ENCODE results near the gene TRIM44. TPM values are rescaled to one million over a fixed set of nuclear protein-coding genes. Genes with fewer than 3 reads are reported as not detected.

The TRIM44 gene
- total and polyA plus RNA-seq, 5 donors from 2014 or later = 9.4 to 32.8 (median 22.2) TPM

DNA sequence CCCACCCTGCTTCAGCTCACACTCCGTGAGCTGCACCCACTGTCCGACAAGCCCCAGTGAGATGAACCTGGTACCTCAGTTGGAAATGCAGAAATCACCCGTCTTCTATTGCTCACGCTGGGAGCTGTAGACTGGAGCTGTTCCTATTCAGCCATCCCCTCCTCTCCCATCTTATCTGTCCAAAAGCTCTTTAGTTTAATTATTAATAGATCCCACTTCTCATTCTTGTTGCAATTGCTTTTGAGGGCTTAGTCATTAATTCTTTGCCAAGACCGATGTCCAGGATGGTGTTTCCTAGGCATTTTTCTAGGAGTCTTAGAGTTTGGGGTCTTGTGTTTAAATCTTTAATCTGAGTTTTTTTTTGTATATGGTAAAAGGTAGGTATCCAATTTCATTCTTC, 116.8 kb downstream of the TRIM44 start:
- ATAC-seq (ENCODE audit: low read depth in 2 of 2) = no peak

GRCh38 chr11:35780951-35781860, 118.6 kb downstream of the TRIM44 start:
- Mint-ChIP-seq H3K36me3 (peaks cover 7% of the 10 kb centered on the region), H3K9me3 (peaks cover 0 to 8% (median 3%) of the 10 kb centered on the region in 7 donors), H3K27ac (no peak overlapping the region), H3K4me3 (no peak overlapping the region), H3K4me1 (peaks cover 7 to 58% (median 24%) of the 10 kb centered on the region in 4 donors), H3K27me3 (no peaks in the 10 kb centered on the region)
- Histone ChIP-seq H3K4me1 (ENCODE audit: control insufficient read depth, insufficient read depth, low read length, poor library complexity, severe bottlenecking) (no peaks in the 10 kb centered on the region), H3K27ac (ENCODE audit: insufficient read depth, low read length, poor library complexity, severe bottlenecking) (no peak overlapping the region), H3K4me3 (ENCODE audit: low read depth, low read length) (no peak overlapping the region), H3K27me3 (ENCODE audit: control insufficient read depth, insufficient read depth, low read length) (no peaks in the 10 kb centered on the region), H3K36me3 (ENCODE audit: control insufficient read depth, insufficient read depth, low read length) (no peaks in the 10 kb centered on the region), H3K9me3 (ENCODE audit: control insufficient read depth in 2 of 2, low read length in 2 of 2) (no peaks in the 10 kb centered on the region)
- ATAC-seq (ENCODE audit: low read depth in 2 of 2) (no peak), DNase-seq (no peak)

More for the DNA sequence above, 116.8 kb downstream of the TRIM44 start:
- Histone ChIP-seq H3K9me3 (ENCODE audit: control insufficient read depth in 2 of 2, low read length in 2 of 2) (no peaks in the 10 kb centered on the region), H3K36me3 (ENCODE audit: control insufficient read depth, insufficient read depth, low read length) (no peaks in the 10 kb centered on the region), H3K4me1 (ENCODE audit: control insufficient read depth, insufficient read depth, low read length, poor library complexity, severe bottlenecking) (no peaks in the 10 kb centered on the region), H3K27me3 (ENCODE audit: control insufficient read depth, insufficient read depth, low read length) (no peaks in the 10 kb centered on the region), H3K27ac (ENCODE audit: insufficient read depth, low read length, poor library complexity, severe bottlenecking) (no peak overlapping the region), H3K4me3 (ENCODE audit: low read depth, low read length) (no peak overlapping the region)
- Mint-ChIP-seq H3K4me3 (peak overlapping the region in 1 of 4 donors; percentile 25), H3K4me1 (peaks cover 0 to 49% (median 14%) of the 10 kb centered on the region in 4 donors), H3K9me3 (peaks cover 0 to 21% (median 5%) of the 10 kb centered on the region in 7 donors), H3K27me3 (no peaks in the 10 kb centered on the region), H3K27ac (no peak overlapping the region), H3K36me3 (peaks cover 7% of the 10 kb centered on the region)
- DNase-seq = no peak

GRCh38 chr11:35781861-35782470, 119.4 kb downstream of the TRIM44 start:
- Histone ChIP-seq H3K9me3 (ENCODE audit: control insufficient read depth in 2 of 2, low read length in 2 of 2) (no peaks in the 10 kb centered on the region), H3K27ac (ENCODE audit: insufficient read depth, low read length, poor library complexity, severe bottlenecking) (no peak overlapping the region), H3K4me1 (ENCODE audit: control insufficient read depth, insufficient read depth, low read length, poor library complexity, severe bottlenecking) (no peaks in the 10 kb centered on the region), H3K4me3 (ENCODE audit: low read depth, low read length) (no peak overlapping the region), H3K36me3 (ENCODE audit: control insufficient read depth, insufficient read depth, low read length) (no peaks in the 10 kb centered on the region), H3K27me3 (ENCODE audit: control insufficient read depth, insufficient read depth, low read length) (no peaks in the 10 kb centered on the region)
- H3K27me3 Mint-ChIP-seq = no peaks in the 10 kb centered on the region
- no peak overlapping the region for H3K27ac Mint-ChIP-seq
- H3K4me1 Mint-ChIP-seq = peaks cover 7 to 63% (median 26%) of the 10 kb centered on the region in 4 donors
- ATAC-seq (ENCODE audit: low read depth in 2 of 2) (no peak), DNase-seq (no peak)
- no peak overlapping the region for H3K4me3 Mint-ChIP-seq
- H3K9me3 Mint-ChIP-seq = peaks cover 0 to 6% (median 2%) of the 10 kb centered on the region in 7 donors
- H3K36me3 Mint-ChIP-seq = peaks cover 7% of the 10 kb centered on the region

DNA sequence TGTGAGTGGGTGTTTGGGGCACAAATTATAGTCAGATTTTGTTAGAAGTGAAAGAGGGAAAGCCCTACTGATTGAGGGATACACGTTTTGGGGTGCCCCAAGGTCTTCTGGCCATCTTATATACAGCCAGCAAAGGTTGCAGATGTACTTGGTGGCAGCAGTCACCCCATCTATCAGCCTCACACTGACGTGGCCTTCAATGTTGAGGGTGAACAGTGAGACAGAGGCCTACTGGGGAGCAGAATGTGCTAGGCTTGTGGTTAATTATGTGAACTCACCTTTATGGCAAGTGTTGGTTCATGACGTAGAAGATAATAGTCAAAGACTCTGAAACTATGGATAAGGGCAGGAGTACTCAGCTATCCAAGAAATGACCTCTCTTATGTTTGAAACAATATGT, 121.2 kb downstream of the TRIM44 start:
- H3K27ac Mint-ChIP-seq = peak overlapping the region in 2 of 3 donors; percentile 7 to 26
- ATAC-seq (ENCODE audit: low read depth in 2 of 2) = no peak
- no peaks in the 10 kb centered on the region for H3K27me3 Mint-ChIP-seq
- H3K36me3 ChIP-seq (ENCODE audit: control insufficient read depth, insufficient read depth, low read length) = no peaks in the 10 kb centered on the region
- no peak overlapping the region for H3K4me3 Mint-ChIP-seq
- H3K9me3 ChIP-seq (ENCODE audit: control insufficient read depth in 2 of 2, low read length in 2 of 2) = no peaks in the 10 kb centered on the region
- H3K4me1 Mint-ChIP-seq = peaks cover 7 to 66% (median 27%) of the 10 kb centered on the region in 4 donors
- no peak for DNase-seq
- H3K36me3 Mint-ChIP-seq = no peaks in the 10 kb centered on the region
- H3K4me1 ChIP-seq (ENCODE audit: control insufficient read depth, insufficient read depth, low read length, poor library complexity, severe bottlenecking) = no peaks in the 10 kb centered on the region
- peaks cover 0 to 1% (median 0%) of the 10 kb centered on the region in 7 donors for H3K9me3 Mint-ChIP-seq
- no peaks in the 10 kb centered on the region for H3K27me3 ChIP-seq (ENCODE audit: control insufficient read depth, insufficient read depth, low read length)
- H3K4me3 ChIP-seq (ENCODE audit: low read depth, low read length) = no peak overlapping the region
- no peak overlapping the region for H3K27ac ChIP-seq (ENCODE audit: insufficient read depth, low read length, poor library complexity, severe bottlenecking)

GRCh38 chr11:35784699-35785098, 122.1 kb downstream of the TRIM44 start:
- ATAC-seq (ENCODE audit: low read depth in 2 of 2) (no peak), DNase-seq (peak in 1 of 3 donors; percentile 6)
- Mint-ChIP-seq H3K9me3 (no peaks in the 10 kb centered on the region), H3K4me3 (no peak overlapping the region), H3K4me1 (peaks cover 7 to 68% (median 27%) of the 10 kb centered on the region in 4 donors), H3K27me3 (no peaks in the 10 kb centered on the region), H3K36me3 (no peaks in the 10 kb centered on the region), H3K27ac (peak overlapping the region in 1 of 3 donors; percentile 20)
- Histone ChIP-seq H3K27ac (ENCODE audit: insufficient read depth, low read length, poor library complexity, severe bottlenecking) (no peak overlapping the region), H3K27me3 (ENCODE audit: control insufficient read depth, insufficient read depth, low read length) (no peaks in the 10 kb centered on the region), H3K9me3 (ENCODE audit: control insufficient read depth in 2 of 2, low read length in 2 of 2) (no peaks in the 10 kb centered on the region), H3K4me1 (ENCODE audit: control insufficient read depth, insufficient read depth, low read length, poor library complexity, severe bottlenecking) (no peaks in the 10 kb centered on the region), H3K36me3 (ENCODE audit: control insufficient read depth, insufficient read depth, low read length) (no peaks in the 10 kb centered on the region), H3K4me3 (ENCODE audit: low read depth, low read length) (no peak overlapping the region)

GRCh38 chr11:35785287-35786167, 123.0 kb downstream of the TRIM44 start:
- Histone ChIP-seq H3K9me3 (ENCODE audit: control insufficient read depth in 2 of 2, low read length in 2 of 2) (no peaks in the 10 kb centered on the region), H3K27me3 (ENCODE audit: control insufficient read depth, insufficient read depth, low read length) (no peaks in the 10 kb centered on the region), H3K36me3 (ENCODE audit: control insufficient read depth, insufficient read depth, low read length) (no peaks in the 10 kb centered on the region), H3K27ac (ENCODE audit: insufficient read depth, low read length, poor library complexity, severe bottlenecking) (no peak overlapping the region), H3K4me3 (ENCODE audit: low read depth, low read length) (no peak overlapping the region), H3K4me1 (ENCODE audit: control insufficient read depth, insufficient read depth, low read length, poor library complexity, severe bottlenecking) (no peaks in the 10 kb centered on the region)
- Mint-ChIP-seq H3K36me3 (no peaks in the 10 kb centered on the region), H3K27me3 (no peaks in the 10 kb centered on the region), H3K9me3 (no peaks in the 10 kb centered on the region), H3K4me1 (peaks cover 7 to 65% (median 28%) of the 10 kb centered on the region in 4 donors), H3K27ac (no peak overlapping the region), H3K4me3 (no peak overlapping the region)
- peak in 1 of 3 donors; percentile 40 for DNase-seq
- ATAC-seq (ENCODE audit: low read depth in 2 of 2) = peak; percentile 43 to 44

- peaks cover 7 to 58% (median 26%) of the 10 kb centered on the region in 4 donors for H3K4me1 Mint-ChIP-seq
Measured at GRCh38 chr11:35786188-35786587, 123.6 kb downstream of the TRIM44 start.

More at GRCh38 chr11:35786188-35786587, 123.6 kb downstream of the TRIM44 start:
- no peaks in the 10 kb centered on the region for H3K36me3 ChIP-seq (ENCODE audit: control insufficient read depth, insufficient read depth, low read length)
- peaks cover 2% of the 10 kb centered on the region for H3K36me3 Mint-ChIP-seq
- H3K4me3 Mint-ChIP-seq = no peak overlapping the region
- no peak overlapping the region for H3K4me3 ChIP-seq (ENCODE audit: low read depth, low read length)
- no peaks in the 10 kb centered on the region for H3K9me3 Mint-ChIP-seq
- H3K27ac Mint-ChIP-seq = peak overlapping the region in 2 of 3 donors; percentile 18 to 78
- H3K4me1 ChIP-seq (ENCODE audit: control insufficient read depth, insufficient read depth, low read length, poor library complexity, severe bottlenecking) = no peaks in the 10 kb centered on the region
- H3K9me3 ChIP-seq (ENCODE audit: control insufficient read depth in 2 of 2, low read length in 2 of 2) = no peaks in the 10 kb centered on the region
- no peaks in the 10 kb centered on the region for H3K27me3 Mint-ChIP-seq
- DNase-seq (no peak), ATAC-seq (ENCODE audit: low read depth in 2 of 2) (no peak)
- H3K27me3 ChIP-seq (ENCODE audit: control insufficient read depth, insufficient read depth, low read length) = no peaks in the 10 kb centered on the region
- H3K27ac ChIP-seq (ENCODE audit: insufficient read depth, low read length, poor library complexity, severe bottlenecking) = no peak overlapping the region
